ENCODE data around the gene PRR18. TPM values are rescaled to one million over a fixed set of nuclear protein-coding genes. Genes with fewer than 3 reads are reported as not detected.

The PRR18 gene
- total and polyA plus RNA-seq, 2 of the 13 experiments (the other 11 are each of a cell fraction or from before 2014, with no cell fraction given), result 0.04 TPM

- TF ChIP-seq ZNF350 (CRISPR knock-in tag; IDR thresholded peaks at IDR 0.05; ENCODE audit: borderline replicate concordance, low read depth) (peak; percentile 98), STAT5B (CRISPR knock-in tag; IDR thresholded peaks at IDR 0.05) (0 out of 2 replicates have a peak, but pooled peaks have one; percentile 13), MAF1 (CRISPR knock-in tag; IDR thresholded peaks at IDR 0.05; ENCODE audit: borderline replicate concordance) (no peak; the same call in 1 of the 2 replicates), ZNF547 (CRISPR knock-in tag; IDR thresholded peaks at IDR 0.05) (peak; percentile 82; the same call in 1 of the 2 replicates), GZF1 (CRISPR knock-in tag; IDR thresholded peaks at IDR 0.05) (peak; percentile 88), CEBPG (CRISPR knock-in tag; IDR thresholded peaks at IDR 0.05) (no peak), HOXA9 (CRISPR knock-in tag; IDR thresholded peaks at IDR 0.05; ENCODE audit: borderline replicate concordance) (peak; percentile 93; the same call in 1 of the 2 replicates), ZFP82 (CRISPR knock-in tag; IDR thresholded peaks at IDR 0.05; ENCODE audit: borderline replicate concordance) (0 out of 2 replicates have a peak, but pooled peaks have one; percentile 90), WIZ (CRISPR knock-in tag; IDR thresholded peaks at IDR 0.05) (peak; percentile 93), THAP11 (CRISPR knock-in tag; IDR thresholded peaks at IDR 0.05) (peak; percentile 92), CENPX (CRISPR knock-in tag; IDR thresholded peaks at IDR 0.05) (no peak), ZNF660 (CRISPR knock-in tag; IDR thresholded peaks at IDR 0.05; ENCODE audit: borderline replicate concordance, low read depth) (no peak), POLR2AphosphoS5 (IDR thresholded peaks at IDR 0.05; ENCODE audit: low read depth, low read length) (peak; percentile 97), AGO2 (optimal IDR thresholded peaks at IDR 0.05; ENCODE audit: low read depth, low read length) (peak; percentile 98), MXD3 (CRISPR knock-in tag; IDR thresholded peaks at IDR 0.05) (peak; percentile 96), SRY (CRISPR knock-in tag; IDR thresholded peaks at IDR 0.05) (peak; percentile 88), MLLT10 (CRISPR knock-in tag; IDR thresholded peaks at IDR 0.05) (no peak), PTBP1 (IDR thresholded peaks at IDR 0.05; ENCODE audit: low read depth, low read length, poor library complexity, severe bottlenecking) (peak; percentile 54), SRSF4 (IDR thresholded peaks at IDR 0.05; ENCODE audit: low read depth, low read length, poor library complexity, severe bottlenecking) (no peak)
- TF ChIP-seq, protein P1, sequence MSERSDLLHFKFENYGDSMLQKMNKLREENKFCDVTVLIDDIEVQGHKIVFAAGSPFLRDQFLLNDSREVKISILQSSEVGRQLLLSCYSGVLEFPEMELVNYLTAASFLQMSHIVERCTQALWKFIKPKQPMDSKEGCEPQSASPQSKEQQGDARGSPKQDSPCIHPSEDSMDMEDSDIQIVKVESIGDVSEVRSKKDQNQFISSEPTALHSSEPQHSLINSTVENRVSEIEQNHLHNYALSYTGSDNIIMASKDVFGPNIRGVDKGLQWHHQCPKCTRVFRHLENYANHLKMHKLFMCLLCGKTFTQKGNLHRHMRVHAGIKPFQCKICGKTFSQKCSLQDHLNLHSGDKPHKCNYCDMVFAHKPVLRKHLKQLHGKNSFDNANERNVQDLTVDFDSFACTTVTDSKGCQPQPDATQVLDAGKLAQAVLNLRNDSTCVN (CRISPR knock-in tag; IDR thresholded peaks at IDR 0.05; ENCODE audit: borderline replicate concordance), result peak; percentile 69
- TF ChIP-seq, protein P2, sequence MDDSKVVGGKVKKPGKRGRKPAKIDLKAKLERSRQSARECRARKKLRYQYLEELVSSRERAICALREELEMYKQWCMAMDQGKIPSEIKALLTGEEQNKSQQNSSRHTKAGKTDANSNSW (CRISPR knock-in tag; IDR thresholded peaks at IDR 0.05; ENCODE audit: borderline replicate concordance), result peak; percentile 94; the same call in 1 of the 2 replicates
- TF ChIP-seq, protein P3, sequence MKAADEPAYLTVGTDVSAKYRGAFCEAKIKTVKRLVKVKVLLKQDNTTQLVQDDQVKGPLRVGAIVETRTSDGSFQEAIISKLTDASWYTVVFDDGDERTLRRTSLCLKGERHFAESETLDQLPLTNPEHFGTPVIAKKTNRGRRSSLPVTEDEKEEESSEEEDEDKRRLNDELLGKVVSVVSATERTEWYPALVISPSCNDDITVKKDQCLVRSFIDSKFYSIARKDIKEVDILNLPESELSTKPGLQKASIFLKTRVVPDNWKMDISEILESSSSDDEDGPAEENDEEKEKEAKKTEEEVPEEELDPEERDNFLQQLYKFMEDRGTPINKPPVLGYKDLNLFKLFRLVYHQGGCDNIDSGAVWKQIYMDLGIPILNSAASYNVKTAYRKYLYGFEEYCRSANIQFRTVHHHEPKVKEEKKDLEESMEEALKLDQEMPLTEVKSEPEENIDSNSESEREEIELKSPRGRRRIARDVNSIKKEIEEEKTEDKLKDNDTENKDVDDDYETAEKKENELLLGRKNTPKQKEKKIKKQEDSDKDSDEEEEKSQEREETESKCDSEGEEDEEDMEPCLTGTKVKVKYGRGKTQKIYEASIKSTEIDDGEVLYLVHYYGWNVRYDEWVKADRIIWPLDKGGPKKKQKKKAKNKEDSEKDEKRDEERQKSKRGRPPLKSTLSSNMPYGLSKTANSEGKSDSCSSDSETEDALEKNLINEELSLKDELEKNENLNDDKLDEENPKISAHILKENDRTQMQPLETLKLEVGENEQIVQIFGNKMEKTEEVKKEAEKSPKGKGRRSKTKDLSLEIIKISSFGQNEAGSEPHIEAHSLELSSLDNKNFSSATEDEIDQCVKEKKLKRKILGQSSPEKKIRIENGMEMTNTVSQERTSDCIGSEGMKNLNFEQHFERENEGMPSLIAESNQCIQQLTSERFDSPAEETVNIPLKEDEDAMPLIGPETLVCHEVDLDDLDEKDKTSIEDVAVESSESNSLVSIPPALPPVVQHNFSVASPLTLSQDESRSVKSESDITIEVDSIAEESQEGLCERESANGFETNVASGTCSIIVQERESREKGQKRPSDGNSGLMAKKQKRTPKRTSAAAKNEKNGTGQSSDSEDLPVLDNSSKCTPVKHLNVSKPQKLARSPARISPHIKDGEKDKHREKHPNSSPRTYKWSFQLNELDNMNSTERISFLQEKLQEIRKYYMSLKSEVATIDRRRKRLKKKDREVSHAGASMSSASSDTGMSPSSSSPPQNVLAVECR (CRISPR knock-in tag; IDR thresholded peaks at IDR 0.05; ENCODE audit: borderline replicate concordance), result peak; percentile 97
Measured at GRCh38 chr6:166342349-166343149, 34.4 kb upstream of the PRR18 start, which contains the start of gene SFT2D1 (continued).

Measured in HepG2 (cell line).